Gastrocnemius medialis (tissue), 4 donors: ENCODE data around the gene AP3B2. TPM values are rescaled to one million over a fixed set of nuclear protein-coding genes. Genes with fewer than 3 reads are reported as not detected.
A peak's percentile ranks its signal among the peaks of the same experiment; 100 is the strongest.

Source experiments
- ATAC-seq, 2 donors: fragments of 150-250 bp; one replicate each; pipeline ENCODE4 v1.9.1; 2016
- DNase-seq, 2 donors: peaks; one replicate each; pipeline ENCODE4 v3.0.0-alpha.2; 2019
- H3K27ac ChIP-seq, 4 donors: fragments of 200-600 bp; sonication (generic); 1 replicate in 1 of 4; 2 replicates in 3 of 4; pipeline ENCODE4 v1.5.1; 2016 to 2018; ENCODE audit warnings: mild to moderate bottlenecking in 2 of 4, moderate library complexity in 1 of 4
- H3K27me3 ChIP-seq, 3 donors: fragments of 200-600 bp; sonication (generic) in 2 of 3; 1 replicate in 1 of 3; 2 replicates in 2 of 3; pipeline versions ENCODE4 v1.5.1 to v1.6.0; 2016 to 2019; ENCODE audit warnings: mild to moderate bottlenecking in 1 of 3, moderate library complexity in 1 of 3
- H3K36me3 ChIP-seq, 2 donors: fragments of 200-600 bp; sonication (generic) in 1 of 2; one replicate each; pipeline ENCODE4 v1.5.1; 2017 to 2018
- H3K4me1 ChIP-seq, 2 donors: fragments of 200-600 bp; sonication (generic) in 1 of 2; one replicate each; pipeline ENCODE4 v1.5.1; 2016 to 2017; ENCODE audit warnings: mild to moderate bottlenecking in 2 of 2
- H3K4me3 ChIP-seq, 4 donors: fragments of 200-600 bp; sonication (generic) in 3 of 4; 1 replicate in 1 of 4; 2 replicates in 3 of 4; pipeline ENCODE4 v1.5.1; 2016 to 2019; ENCODE audit warnings: mild to moderate bottlenecking in 2 of 4
- H3K9me3 ChIP-seq, 3 donors: fragments of 200-600 bp; sonication (generic) in 2 of 3; 1 replicate in 1 of 3; 2 replicates in 2 of 3; pipeline ENCODE4 v1.5.1; 2016 to 2019
- CTCF ChIP-seq, 5 experiments: fragments of 450-650 bp in 3 of 5; fragments of 200-600 bp in 2 of 5; sonication (generic) in 2 of 5; IDR thresholded peaks in 4 of 5; conservative IDR thresholded peaks in 1 of 5; 1 replicate in 4 of 5; 2 replicates in 1 of 5; pipeline ENCODE4 v1.5.1; 2016 to 2019; ENCODE audit warnings: antibody characterized with exemption in 5 of 5, mild to moderate bottlenecking in 3 of 5, moderate library complexity in 3 of 5
- POLR2A ChIP-seq, 2 donors: fragments of 450-650 bp; IDR thresholded peaks; one replicate each; pipeline ENCODE4 v1.6.1; 2017; ENCODE audit warnings: antibody characterized with exemption in 2 of 2, mild to moderate bottlenecking in 2 of 2, moderate library complexity in 2 of 2
- in situ Hi-C, 4 donors: fragments of 200-750 bp; cut with MboI; loops; one replicate each; pipeline versions ENCODE4 v1.15.0 to v1.8.0; 2017; ENCODE audit warnings: low sequenced_read_pairs in 4 of 4
- intact Hi-C: fragments of 100-400 bp; cut with DNase I; formaldehyde crosslinking; loops from one replicate; pipeline ENCODE4 v1.15.1; 2023; ENCODE audit warnings: low total_unique reads
- total RNA-seq, 4 donors: library from RNA; depleted of rRNA; stranded (reverse); fragments of >200 nt; gene quantifications; one replicate each; pipeline versions ENCODE4 v1.1.0 to v1.2.3, GENCODE V29; 2016

Gene AP3B2
- total RNA-seq, 4 donors from 2014 or later: 0.32 TPM; not detected in 3

- H3K4me1 ChIP-seq: peaks cover 3 to 8% of the 10 kb centered on the region in 2 donors
- in situ Hi-C loops (loop anchor here in 1 of 4 donors (25.0 kb wide), 1 partner anchor 102 kb away; no protein-coding TSS in a partner anchor), intact Hi-C loops (no loop called here)
- H3K36me3 ChIP-seq: no peaks in the 10 kb centered on the region
- H3K4me3 ChIP-seq: no peak overlapping the region
- no peak for TF ChIP-seq CTCF (IDR thresholded peaks at IDR 0.05 in 4 of 5, conservative IDR thresholded peaks at IDR 0.05 in 1 of 5)
- TF ChIP-seq POLR2A (IDR thresholded peaks at IDR 0.05): no peak
- no peaks in the 10 kb centered on the region for H3K9me3 ChIP-seq
- peaks cover 11 to 14% (median 13%) of the 10 kb centered on the region in 3 donors for H3K27me3 ChIP-seq
- no peak for ATAC-seq
- no peak overlapping the region for H3K27ac ChIP-seq
- no peak for DNase-seq
Measured at GRCh38 chr15:82714016-82714415, 4.3 kb upstream of the AP3B2 start.

- intact Hi-C loops: no loop called here
- H3K27me3 ChIP-seq: peaks cover 11 to 16% (median 14%) of the 10 kb centered on the region in 3 donors
Measured at GRCh38 chr15:82712036-82712435, 2.4 kb upstream of the AP3B2 start.

GRCh38 chr15:82710926-82711490 is 1.3 kb upstream of the AP3B2 start:
- no peak for TF ChIP-seq CTCF (IDR thresholded peaks at IDR 0.05 in 4 of 5, conservative IDR thresholded peaks at IDR 0.05 in 1 of 5)
- no peak for TF ChIP-seq POLR2A (IDR thresholded peaks at IDR 0.05)
- Histone ChIP-seq H3K27ac (no peak overlapping the region), H3K36me3 (no peaks in the 10 kb centered on the region), H3K4me1 (peaks cover 3 to 8% of the 10 kb centered on the region in 2 donors), H3K9me3 (no peaks in the 10 kb centered on the region), H3K27me3 (peaks cover 11 to 16% (median 14%) of the 10 kb centered on the region in 3 donors), H3K4me3 (no peak overlapping the region)
- in situ Hi-C loops (loop anchor here in 1 of 4 donors (25.0 kb wide), 1 partner anchor 99 kb away; no protein-coding TSS in a partner anchor), intact Hi-C loops (no loop called here)
- DNase-seq (no peak), ATAC-seq (no peak)

More at GRCh38 chr15:82712036-82712435, 2.4 kb upstream of the AP3B2 start:
- no peaks in the 10 kb centered on the region for H3K9me3 ChIP-seq
- H3K4me3 ChIP-seq: no peak overlapping the region
- H3K27ac ChIP-seq: no peak overlapping the region
- in situ Hi-C loops: loop anchor here in 1 of 4 donors (25.0 kb wide), 1 partner anchor 100 kb away; no protein-coding TSS in a partner anchor
- DNase-seq (no peak), ATAC-seq (no peak)
- H3K36me3 ChIP-seq: no peaks in the 10 kb centered on the region
- peaks cover 3 to 8% of the 10 kb centered on the region in 2 donors for H3K4me1 ChIP-seq
- TF ChIP-seq POLR2A (IDR thresholded peaks at IDR 0.05) (no peak), CTCF (IDR thresholded peaks at IDR 0.05 in 4 of 5, conservative IDR thresholded peaks at IDR 0.05 in 1 of 5) (no peak)

GRCh38 chr15:82710208-82710555 is 507 bp upstream of the AP3B2 start:
- Histone ChIP-seq H3K36me3 (no peaks in the 10 kb centered on the region), H3K27me3 (peaks cover 11 to 16% (median 14%) of the 10 kb centered on the region in 3 donors), H3K4me1 (peaks cover 3 to 8% of the 10 kb centered on the region in 2 donors), H3K9me3 (no peaks in the 10 kb centered on the region), H3K4me3 (peak overlapping the region; percentile 59 to 93 (median 68)), H3K27ac (no peak overlapping the region)
- TF ChIP-seq CTCF (IDR thresholded peaks at IDR 0.05 in 4 of 5, conservative IDR thresholded peaks at IDR 0.05 in 1 of 5) (no peak), POLR2A (IDR thresholded peaks at IDR 0.05) (no peak)
- ATAC-seq (no peak), DNase-seq (no peak)
- in situ Hi-C loops (loop anchor here in 1 of 4 donors (25.0 kb wide), 1 partner anchor 98 kb away; no protein-coding TSS in a partner anchor), intact Hi-C loops (no loop called here)
